IPS-NIHi7 (cell line): ENCODE results near the gene HTT-AS.

Experiments
- DNase-seq: peaks from one replicate; pipeline ENCODE4 v3.0.0; 2012; ENCODE audit warnings: mixed read lengths; ENCODE audit errors: extremely low spot score

Gene HTT-AS

GRCh38 chr4:3087115-3087797 is 12.9 kb upstream of the HTT-AS start:
- DNase-seq: no peak

GRCh38 chr4:3085948-3086670 is 11.8 kb upstream of the HTT-AS start:
- DNase-seq: no peak

DNA sequence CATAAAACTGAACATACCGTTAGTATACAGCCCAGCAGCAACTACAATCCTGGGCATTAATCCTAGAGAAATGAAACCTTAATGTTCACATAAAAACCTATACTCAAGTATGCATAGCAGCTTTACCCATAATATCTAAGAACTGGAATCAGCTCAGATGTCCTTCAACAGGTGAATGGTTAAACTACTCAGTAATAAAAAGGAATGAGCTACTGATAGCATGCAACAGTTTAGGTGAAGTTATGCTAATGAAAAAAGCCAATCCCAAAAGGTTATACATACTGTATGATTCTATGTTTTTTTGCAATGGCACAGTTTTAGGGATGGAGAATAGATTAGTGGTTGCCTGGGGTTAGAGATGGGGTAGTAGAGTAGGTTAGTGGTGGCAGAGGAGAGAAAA is 9.4 kb upstream of the HTT-AS start:
- no peak for DNase-seq

DNA sequence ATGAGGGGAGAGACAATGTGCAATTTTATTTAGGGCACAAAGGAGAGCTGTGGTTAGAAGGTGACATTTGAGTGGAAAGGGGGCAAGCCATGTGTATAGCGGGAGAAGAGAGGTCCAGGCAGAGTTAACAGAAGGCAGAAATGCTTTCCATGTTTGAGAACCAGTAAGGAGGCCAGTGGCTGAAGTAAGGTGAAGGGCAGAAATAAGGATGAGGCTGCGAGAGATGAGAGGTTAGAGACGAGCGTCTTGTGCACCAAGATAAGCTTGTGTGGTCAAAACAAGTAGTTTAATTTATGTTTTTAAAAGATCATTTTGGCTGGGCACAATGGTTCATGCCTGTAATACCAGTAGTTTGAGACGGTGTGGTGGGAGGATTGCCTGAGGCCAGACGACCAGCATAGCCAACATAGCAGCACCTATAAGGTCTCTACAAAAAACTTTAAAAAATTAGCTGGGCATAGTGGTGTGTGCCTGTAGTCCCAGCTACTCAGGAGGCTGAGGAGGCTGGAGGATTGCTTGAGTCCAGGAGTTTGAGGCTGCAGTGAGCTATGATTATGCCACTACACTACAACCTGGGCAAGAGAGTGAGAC is 8.7 kb upstream of the HTT-AS start:
- no peak for DNase-seq

GRCh38 chr4:3079694-3080123 is 5.4 kb upstream of the HTT-AS start:
- DNase-seq: no peak

DNA sequence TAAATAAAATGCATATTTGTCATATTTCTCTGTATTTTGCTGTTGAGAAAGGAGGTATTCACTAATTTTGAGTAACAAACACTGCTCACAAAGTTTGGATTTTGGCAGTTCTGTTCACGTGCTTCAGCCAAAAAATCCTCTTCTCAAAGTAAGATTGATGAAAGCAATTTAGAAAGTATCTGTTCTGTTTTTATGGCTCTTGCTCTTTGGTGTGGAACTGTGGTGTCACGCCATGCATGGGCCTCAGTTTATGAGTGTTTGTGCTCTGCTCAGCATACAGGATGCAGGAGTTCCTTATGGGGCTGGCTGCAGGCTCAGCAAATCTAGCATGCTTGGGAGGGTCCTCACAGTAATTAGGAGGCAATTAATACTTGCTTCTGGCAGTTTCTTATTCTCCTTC is 3.5 kb upstream of the HTT-AS start:
- no peak for DNase-seq

GRCh38 chr4:3075652-3075981 is 1.3 kb upstream of the HTT-AS start:
- no peak for DNase-seq

- DNase-seq: peak; percentile 78
Measured at GRCh38 chr4:3074846-3075651, 711 bp upstream of the HTT-AS start.

- peak; percentile 32 for DNase-seq
Measured at GRCh38 chr4:3073158-3074077, 920 bp downstream of the HTT-AS start.

GRCh38 chr4:3071811-3072210 is 2.5 kb downstream of the HTT-AS start:
- DNase-seq: no peak

GRCh38 chr4:3070709-3071500 is 3.4 kb downstream of the HTT-AS start:
- DNase-seq: no peak

GRCh38 chr4:3069661-3070199 is 4.6 kb downstream of the HTT-AS start:
- DNase-seq: no peak

GRCh38 chr4:3067473-3068001 is 6.8 kb downstream of the HTT-AS start:
- DNase-seq: no peak

DNA sequence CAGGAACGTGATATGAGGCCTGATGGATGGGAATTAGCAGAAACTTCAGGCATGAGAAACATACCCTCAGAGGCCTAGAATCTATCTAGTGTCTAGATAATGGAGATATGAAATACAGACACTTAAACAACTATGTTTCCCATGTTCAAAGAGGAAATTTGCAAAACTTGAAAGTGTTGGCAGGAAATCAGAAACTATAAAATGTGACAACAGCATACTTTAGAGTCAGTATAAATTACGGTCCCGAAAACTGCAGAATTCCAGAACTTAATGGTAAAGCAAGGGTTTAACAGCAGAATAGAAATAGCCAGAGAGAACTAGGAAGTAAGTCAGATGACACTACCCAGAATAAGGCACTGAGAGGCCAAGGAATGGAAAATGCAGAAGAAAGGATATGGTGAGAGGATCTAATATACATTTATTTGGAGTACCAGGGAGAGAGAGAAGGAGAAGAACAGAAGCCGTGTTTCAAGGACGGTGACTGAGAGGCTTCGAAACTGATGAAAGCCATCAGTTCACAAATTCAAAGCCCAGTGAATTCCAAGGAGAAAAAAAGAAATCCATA is 7.4 kb downstream of the HTT-AS start:
- no peak for DNase-seq

- DNase-seq: no peak
Measured at GRCh38 chr4:3065551-3065950, 8.8 kb downstream of the HTT-AS start.

DNA sequence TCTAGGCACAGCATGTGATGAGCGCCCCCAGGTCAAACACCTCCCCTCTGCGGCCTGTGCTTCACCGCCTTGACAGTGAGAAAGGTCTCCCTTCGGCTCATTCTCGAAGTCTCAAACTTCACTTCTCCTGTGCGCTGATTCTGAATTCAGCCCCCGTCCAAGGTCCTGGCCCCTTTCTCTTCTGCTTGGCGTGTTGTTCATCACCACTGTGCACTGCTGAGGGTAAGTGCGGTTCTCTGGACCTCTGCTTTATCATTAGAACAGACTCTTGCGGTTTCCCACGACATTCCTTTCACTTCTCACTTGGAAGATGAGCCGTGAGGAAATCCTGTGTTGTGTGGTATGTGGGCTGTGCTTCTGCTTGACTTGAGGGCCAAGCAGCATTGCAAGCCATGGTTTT is 11.9 kb downstream of the HTT-AS start:
- no peak for DNase-seq

- DNase-seq: no peak
Measured at GRCh38 chr4:3060946-3061345, 13.4 kb downstream of the HTT-AS start.

DNA sequence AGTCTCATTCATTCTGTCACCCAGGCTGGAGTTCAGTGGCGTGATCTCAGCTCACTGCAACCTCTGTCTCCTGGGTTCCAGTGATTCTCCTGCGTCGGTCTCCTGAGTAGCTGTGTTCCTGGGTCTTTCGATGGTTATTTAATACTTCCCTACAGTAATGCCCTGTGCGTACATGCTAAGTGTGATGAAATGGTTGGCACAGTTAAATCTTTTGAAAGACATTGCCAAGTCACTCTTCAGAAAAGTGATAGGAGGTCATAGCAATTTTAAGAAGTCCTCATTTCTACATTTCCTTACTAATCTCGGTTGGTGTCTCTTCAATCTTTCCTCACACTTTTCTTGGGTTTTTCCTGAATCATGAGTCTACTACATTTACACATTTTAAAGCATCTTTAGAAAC is 14.4 kb downstream of the HTT-AS start:
- no peak for DNase-seq

GRCh38 chr4:3054169-3054759 is 20.1 kb downstream of the HTT-AS start:
- DNase-seq: no peak
